GM18909 (cell line): ENCODE data around the gene EFTUD2.

Experiments
- ATAC-seq: cut with Tn5 transposase; IDR thresholded peaks from one replicate; pipeline ENCODE4 v1.9.1; 2021; ENCODE audit warnings: mild to moderate bottlenecking; ENCODE audit not compliant: unreplicated experiment, poor library complexity

EFTUD2 gene

DNA sequence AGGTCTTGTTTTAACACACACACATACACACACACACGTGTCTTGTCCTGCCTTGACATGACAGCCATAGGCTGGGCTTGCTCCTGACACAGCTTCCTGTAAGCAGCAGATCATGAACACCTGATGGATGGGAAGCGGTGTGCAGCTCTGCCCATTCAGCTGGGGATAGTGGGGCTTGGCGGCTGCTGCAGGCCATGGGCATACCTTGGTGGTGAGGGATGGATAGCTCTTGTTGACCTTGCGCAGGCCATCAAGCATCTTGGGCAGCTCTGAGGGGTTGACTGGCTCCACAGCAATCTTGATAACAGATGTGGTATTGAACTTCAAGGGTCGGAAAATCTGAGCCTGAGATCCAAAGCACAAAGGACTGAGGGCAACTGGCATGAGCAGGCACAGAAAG is 39.5 kb downstream of the EFTUD2 start:
- no peak for ATAC-seq

DNA sequence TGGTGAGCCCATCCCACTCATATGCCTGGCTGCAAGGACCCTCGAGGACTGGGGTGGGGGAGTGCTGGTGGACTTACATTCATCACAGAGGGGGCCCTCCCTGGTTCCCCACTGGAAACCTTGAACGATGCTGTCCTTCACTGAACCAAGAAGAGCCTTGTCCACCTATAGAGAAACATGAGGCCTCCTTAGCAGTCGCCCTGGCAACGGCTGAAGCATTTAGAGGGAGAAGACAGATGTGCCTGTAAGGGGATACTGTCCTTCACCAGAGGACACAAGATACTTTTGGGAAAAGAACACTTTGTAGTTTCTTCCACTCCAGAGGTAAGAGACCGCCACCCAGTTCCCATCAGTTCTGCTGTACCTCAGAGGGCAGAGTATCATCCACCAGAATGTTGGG is 45.1 kb downstream of the EFTUD2 start:
- ATAC-seq = no peak

DNA sequence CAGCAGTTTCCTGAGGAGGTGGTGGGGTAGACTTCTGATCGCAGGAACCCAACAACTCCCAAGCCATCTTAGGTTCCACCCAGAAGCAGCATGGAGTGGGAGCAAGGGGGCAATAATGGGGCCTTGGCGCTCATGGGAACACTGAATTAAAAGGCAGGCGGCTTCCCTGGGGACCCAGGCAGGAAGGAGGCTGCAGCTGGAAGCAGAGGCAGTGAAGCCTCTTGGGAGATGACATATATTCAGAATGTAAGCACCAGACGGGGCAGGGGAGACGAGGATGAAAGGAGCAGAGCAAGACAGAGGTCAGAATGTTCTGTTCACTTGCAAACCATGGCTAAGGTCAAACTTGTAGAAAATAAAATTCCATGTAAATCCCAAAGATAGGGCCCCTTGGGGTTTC is 48.6 kb downstream of the EFTUD2 start:
- ATAC-seq = no peak

DNA sequence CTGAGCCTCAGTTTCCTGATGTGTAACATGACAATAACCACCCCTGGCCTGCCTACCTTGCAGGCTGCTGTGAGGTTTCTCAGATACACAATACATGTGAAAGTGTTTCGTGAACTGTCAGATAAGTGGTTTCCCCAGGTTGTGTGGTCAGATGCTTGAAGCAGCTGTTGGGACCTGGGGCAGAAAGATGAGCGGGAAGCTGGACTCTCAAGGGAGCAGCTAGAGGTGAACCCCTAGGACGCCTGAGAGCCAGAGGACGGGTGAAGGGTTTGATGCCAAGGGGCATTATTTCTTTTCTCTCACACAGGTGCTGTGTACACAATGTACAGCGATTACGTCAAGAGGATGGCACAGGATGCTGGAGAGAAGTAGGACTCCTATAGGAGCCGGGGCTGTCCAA is 49.2 kb downstream of the EFTUD2 start:
- no peak for ATAC-seq

DNA sequence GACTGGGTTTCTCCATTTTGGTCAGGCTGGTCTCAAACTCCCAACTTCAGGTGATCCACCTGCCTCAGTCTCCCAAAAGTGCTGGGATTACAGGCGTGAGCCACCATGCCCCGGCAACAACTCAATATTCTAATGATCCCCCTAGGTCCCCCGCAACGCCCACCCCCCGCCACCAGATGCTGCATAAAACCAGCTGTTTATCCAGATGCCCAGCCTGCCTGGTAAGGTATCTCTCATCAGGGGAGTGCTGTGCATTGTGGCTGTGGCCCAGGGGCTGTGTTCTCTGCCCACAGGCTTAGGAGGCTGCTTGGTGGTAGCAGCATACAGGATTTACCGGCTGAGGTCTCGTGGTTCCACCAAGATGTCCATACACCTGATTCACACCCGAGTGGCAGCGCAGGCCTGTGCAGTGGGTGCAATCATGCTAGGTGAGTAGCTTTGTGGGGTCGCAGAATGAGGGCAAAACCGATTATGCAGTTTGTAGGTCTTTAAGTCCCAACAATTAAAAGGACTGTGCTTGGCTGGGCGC is 50.2 kb downstream of the EFTUD2 start:
- no peak for ATAC-seq

DNA sequence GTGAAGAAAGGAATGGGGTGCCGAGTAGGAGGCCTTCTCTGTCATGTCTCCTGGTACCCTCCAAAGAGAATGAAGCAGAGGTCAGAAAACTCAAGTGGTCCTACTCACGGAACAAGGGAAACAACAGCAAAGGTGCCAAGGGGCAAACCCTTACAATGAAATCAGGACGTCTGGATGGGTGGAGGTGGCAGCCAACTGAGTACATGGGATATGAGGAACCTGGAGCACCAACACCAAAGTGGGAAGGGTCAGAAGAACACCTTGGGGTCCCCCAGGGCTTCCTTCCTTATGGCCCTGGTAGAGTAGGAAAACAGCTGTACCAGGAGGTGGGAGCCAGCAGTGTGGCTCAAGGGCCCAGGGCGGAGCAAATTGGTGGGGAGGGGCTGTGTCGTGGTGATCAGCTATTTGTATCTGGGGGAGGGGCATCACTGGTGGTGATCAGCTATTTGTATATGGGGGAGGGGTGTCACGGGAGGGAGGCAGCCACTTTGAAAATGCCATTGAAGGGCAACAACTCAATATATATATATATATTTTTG is 50.9 kb downstream of the EFTUD2 start:
- ATAC-seq = no peak

DNA sequence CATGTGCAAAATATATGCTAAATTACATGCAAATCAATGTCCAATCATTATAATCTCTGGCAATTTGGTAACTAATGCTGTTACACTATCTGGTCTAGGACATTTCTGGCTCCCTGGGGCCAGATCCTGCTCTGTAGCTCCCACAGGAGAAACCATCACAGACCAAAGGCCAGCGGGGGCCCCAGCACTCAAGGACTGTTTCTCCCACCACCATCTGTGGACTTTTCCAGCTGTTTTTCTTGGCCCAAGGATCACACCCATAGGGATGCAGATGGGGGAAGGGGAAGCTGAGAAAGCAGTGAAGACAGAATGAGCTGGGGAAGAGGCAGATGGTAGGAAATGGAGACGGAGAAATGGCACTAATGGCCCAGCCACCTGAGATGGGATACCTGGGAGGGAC is 51.7 kb downstream of the EFTUD2 start, which contains the start of gene HIGD1B:
Gene HIGD1B (plus strand): TSS at position 298 of the 400 bp plus-strand sequence. CDS start 270 bp downstream, outside the sequence.
- no peak for ATAC-seq

DNA sequence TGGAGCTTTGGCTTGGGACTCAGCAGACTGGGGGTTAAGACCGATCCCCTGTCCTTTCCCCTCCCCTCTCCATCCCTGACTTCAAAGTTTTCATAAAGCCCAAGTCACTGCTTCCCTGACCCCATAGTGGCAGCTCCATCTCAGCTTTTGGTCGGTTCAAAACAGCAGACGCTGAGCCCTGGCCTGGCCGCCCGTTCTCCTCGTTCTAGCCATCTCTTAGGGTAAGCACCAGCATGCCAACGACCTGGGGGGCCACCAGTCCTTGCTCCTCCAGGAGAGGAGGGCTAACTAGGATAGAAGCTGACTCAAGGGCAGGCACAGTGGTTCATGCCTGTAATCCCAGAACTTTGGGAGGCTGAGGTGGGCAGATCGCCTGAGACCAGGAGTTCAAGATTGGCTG is 53.0 kb downstream of the EFTUD2 start:
- ATAC-seq = no peak

DNA sequence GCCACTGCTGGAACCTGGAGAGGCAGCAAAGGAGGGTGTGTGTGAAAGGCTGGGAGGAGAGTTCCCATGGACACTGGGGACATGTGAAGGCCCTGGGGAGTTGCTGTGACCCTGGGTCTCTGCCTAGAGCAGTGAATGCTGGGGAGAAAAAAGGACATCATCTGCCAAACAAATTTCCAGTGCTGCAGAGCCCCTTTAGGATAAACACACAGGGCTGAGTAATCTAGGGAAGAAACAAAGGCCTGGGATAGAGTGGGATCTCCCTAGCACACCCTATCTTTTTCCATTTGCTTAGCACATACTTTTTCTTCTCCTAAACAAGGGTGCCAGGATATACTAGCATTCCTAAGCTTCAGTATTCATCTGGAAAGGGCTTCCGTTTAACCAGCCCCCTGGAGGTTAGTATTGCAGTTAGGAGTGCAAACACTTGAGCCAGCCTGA is 54.8 kb downstream of the EFTUD2 start:
- no peak for ATAC-seq

DNA sequence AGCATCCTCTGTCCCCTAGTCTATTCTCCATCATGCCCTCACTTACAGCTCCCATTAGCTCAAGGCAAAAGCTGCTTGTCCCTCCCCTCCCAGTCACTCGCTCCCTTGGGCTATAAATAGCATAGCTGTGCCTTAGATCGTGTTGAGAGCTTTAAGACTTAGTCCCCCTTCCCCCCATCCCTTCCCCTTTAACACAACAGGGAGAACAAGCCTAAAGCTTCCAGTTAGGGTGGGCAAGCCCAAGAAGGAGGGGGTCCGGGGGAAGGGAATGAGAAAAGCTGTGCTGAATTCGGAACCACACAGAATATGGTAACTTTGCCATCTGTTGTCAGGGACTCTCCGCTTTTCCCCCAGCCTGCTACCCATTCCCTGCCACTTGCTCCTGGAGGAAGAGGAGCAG is 56.5 kb downstream of the EFTUD2 start:
- no peak for ATAC-seq

DNA sequence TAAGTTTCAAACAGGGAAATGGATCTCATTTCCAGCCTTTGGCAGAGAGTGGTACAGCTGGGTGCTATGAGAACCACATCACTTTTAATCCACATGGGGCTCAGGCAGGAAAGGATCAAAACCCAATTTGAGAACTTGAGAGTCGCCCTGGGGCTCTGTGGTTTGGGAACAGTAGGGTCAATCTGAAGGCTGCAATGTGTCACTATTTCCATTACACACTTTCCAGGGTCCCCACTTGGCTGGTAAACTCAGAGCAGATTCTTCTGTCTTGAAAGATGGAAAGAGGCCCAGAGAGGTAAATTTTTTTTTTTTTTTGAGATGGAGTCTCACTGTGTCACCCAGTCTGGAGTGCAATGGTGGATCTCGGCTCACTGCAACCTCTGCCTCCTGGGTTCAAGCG is 58.3 kb downstream of the EFTUD2 start:
- no peak for ATAC-seq

DNA sequence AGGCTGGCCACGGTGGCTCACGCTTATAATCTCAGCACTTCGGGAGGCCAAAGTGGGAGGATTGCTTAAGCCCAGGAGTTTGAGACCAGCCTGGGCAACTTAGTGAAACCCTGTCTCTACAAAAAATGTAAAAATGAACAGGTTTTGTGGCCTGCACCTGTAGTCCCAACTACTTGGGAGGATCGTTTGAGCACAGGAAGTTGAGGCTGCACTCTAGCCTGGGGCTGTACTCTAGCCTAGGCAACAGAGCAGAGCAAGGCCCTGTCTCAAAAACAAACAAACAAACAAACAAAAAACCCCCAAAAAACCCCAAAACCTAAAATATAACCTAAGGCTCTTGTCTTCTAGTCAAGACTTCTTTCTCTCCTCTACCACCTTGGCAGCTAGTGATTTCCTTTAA is 59.0 kb downstream of the EFTUD2 start:
- ATAC-seq = no peak

DNA sequence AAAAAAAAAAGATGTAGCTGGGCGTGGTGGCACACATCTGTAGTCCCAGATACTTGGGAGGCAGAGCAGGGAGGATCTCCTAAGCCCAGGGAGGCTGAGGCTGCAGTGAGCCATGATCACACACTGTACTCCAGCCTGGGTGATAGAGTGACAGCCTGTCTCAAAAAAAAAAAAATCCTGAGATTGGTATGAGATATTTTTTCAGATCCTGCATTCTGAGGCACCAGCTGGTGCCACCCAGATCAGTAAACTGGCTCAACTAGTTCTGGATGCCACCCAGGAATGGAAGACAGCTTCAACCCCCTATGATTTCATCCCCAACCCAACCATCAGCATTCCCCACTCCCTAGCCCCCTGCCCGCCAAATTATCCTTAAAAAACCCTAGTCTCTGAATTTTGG is 62.0 kb downstream of the EFTUD2 start:
- no peak for ATAC-seq

DNA sequence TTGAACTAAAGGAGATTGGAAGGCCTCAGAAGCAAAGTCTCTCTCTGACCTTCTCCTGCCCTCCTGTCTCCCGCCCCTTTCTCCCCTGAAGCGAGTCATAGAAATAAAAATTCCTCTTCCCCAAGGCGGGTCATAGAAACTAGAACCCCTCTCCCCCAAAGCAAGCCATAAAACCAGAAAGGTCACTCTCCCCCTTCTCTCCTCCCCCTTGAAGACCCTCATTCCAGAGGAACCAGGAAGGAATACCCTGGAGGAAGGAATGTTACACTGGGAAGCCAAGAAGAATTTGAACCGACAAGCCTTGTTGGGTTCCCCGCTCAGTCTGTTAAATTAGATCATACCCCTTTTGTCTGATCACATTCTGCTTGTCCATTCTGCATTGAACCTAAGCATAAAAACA is 66.4 kb downstream of the EFTUD2 start:
- no peak for ATAC-seq

DNA sequence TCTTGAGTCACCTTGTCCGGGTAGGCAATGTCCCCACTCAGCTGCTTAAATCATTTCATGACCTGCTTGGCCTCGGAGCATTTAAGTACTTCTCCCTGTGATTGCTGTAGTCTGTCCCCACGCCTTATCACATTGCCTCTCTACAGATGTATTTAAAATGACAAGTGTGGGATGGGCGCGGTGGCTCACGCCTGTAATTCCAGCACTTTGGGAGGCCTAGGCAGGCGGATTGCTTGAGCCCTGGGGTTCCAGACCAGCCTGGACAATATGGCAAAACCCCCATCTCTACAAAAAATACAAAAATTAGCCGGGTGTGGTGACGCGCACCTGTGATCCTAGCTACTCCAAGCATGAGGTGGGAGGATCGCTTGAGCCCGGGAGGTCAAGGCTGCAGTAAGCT is 67.9 kb downstream of the EFTUD2 start:
- ATAC-seq = no peak

DNA sequence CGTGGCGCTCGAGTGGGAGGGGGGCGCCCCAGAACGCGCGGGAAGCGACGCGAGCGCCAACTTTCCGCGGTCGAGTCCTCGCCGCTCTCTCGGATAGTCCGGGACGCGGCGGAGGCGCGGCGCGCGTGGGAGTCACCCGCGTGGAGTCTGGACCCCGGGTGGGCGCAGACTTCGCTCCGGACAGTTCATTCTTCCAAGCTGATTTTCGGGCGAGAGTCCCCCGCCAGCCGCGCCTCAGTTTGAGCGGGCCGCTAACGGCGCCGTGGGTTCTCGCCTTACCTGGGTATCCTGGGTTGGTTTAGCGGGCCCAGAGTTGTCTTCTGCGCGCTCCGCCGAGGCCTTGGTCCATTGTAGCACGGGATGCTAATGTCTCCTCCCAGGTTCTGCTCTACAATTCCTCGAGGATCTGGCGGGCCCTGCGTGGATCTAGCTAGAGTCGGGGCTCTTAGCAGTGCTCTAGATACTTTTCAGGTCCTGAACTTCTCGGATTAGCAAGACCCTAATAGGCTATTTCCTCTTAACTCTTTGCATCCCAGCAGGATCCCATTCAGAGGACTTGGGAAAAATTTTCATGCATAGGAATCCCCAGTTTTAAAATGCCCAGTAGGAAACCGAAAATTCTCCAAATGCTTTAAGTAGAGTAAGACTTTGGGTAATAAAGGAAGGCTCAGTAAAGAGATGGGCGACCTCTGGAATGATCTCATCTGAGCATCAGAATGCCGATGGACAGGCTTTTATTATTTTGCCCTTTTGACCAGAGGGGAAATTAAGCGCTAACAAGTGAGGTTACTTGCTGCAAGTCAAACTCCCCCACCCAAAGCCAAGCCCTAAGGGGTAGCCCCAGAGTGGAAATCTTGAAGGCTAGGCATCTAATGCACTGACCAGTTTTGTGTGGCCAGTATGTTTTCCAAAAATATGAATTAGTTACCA is 68.6 kb downstream of the EFTUD2 start:
- ATAC-seq = no peak

DNA sequence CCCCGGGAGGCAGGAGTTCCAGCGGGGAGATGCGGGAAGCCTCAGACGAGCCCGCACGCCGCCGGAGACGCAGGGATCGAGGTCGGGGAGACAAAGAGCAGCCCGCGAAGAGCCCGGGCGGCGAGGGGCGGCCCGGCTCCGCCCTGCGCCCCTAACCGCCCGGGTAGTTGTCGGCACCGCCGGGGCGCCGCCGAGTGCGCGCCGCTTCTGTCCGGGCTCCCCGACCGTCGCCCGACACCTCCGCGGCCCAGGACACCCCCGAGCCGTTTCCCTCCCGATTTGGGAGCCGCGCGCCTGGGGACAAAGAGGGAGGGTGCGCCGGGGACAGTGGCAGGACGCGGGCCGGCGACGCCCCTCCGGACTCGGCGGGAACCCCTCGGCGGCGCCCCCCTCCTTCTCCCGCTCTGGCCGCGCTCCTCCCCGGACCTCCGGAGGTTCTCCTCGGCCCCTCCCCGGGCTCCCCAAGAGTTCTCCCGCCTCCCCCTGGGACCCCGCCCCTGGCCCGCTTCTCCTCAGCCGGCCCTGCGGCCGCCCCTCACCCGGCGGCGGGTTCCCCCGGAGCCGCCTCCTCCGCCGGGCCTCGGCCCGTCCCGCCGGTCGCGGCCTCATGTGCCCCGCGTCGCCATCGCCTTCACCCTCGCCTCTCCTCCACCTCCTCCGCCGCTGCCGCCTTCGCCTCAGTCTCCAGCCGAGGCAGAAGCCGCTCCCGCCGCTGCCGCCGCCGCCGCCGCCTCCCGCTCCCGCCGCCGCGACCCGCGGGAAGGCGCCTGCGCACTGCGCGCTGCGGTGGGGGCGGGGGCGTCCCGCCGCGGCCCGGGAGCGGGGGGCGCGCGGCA is 69.5 kb downstream of the EFTUD2 start, which contains the start of gene GJC1:
Gene GJC1 (minus strand): TSS at position 765 of the 836 bp plus-strand sequence. CDS start 24,470 bp downstream, outside the sequence.
- no peak for ATAC-seq

DNA sequence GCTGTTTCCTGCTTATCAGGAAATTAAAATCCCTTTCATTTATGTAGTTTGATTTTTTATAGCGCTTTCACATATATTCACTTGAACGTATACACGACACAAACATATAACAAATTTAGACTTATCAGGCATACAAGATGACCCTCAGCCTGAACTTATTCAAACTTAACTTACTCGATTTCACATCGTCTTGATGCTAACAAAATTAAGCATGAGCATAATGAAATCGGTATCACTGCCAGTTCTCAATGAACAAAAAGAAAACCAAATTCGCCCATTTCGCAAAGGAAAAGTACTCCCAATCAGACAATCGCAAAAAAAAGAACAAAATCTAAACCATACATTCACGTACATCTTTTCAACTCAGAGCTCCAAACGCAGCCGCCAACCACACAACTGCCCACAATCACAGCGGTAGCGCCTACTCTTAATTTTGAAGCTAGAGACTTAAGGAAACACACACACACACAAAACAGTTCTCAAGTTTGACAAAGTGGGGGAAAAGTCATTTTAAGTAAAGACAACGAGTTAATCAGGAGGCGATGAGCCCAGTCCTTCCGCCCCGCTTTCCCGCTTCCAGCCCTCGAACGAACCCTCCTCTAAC is 70.2 kb downstream of the EFTUD2 start:
- no peak for ATAC-seq

DNA sequence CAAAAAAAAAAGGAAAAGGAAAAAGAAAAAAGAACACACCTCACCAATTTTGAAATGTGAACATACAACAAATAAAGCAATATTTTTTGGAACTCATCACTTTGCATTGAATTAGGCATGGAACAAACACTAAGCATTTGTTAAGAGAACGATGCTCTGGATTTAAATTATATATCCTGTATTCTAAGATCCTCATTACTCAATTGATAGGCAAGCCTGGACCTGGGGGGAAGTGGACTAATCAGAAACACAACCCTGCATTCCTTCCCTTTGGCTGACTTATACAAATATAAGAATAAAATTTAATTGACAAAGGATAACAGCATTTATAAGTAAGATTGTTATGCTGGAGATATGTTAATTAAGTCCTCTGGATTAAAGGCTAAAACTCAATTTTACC is 71.4 kb downstream of the EFTUD2 start:
- no peak for ATAC-seq

DNA sequence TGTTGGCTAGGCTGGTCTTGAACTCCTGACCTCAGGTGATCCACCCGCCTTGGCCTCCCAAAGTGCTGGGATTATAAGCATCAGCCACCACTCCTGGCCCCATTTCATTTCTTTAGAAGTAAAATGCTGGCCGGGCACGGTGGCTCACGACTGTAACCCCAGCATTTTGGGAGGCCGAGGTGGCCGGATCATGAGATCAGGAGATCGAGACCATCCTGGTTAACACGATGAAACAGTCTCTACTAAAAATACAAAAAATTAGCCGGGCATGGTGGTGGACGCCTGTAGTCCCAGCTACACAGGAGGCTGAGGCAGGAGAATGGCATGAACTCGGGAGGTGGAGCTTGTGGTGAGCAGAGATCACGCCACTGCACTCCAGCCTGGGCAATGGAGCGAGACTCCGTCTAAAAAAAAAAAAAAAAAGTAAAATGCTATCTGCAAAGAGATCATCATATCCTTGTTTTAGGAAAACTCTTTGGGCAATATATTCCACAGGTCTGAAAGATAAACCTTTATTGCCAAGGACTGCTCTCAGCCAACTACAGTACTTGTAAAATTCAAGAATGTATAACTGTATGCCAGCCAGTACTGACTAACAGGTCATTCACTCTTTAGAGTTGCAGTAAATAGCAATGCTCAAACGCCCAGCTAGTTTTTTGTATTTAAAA is 73.0 kb downstream of the EFTUD2 start:
- no peak for ATAC-seq
